Heart left ventricle (tissue), 16 donors: Measurements from ENCODE around the gene NSD1. TPM values are rescaled to one million over a fixed set of nuclear protein-coding genes. Genes with fewer than 3 reads are reported as not detected.

Experiments
- ATAC-seq, 4 donors: fragments of 200-7000 bp; cut with Tn5 transposase; one replicate each; pipeline ENCODE4 v1.9.1; 2020 to 2022; ENCODE audit warnings: moderate library complexity in 4 of 4, mild to moderate bottlenecking in 3 of 4, moderate number of reproducible peaks in 1 of 4
- DNase-seq, 5 donors: peaks; one replicate each; pipeline ENCODE4 v3.0.0-alpha.2; 2020
- H3K27ac ChIP-seq, 12 donors: fragments of 200-600 bp; sonication (generic) in 4 of 12; one replicate each; pipeline versions ENCODE4 v1.5.0 to v1.8.0; 2016 to 2022; ENCODE audit warnings: mild to moderate bottlenecking in 2 of 12
- H3K27me3 ChIP-seq, 9 donors: fragments of 200-600 bp; sonication (generic) in 2 of 9; one replicate each; pipeline versions ENCODE4 v1.5.1 to v1.8.0; 2016 to 2022; ENCODE audit warnings: mild to moderate bottlenecking in 3 of 9
- H3K36me3 ChIP-seq, 9 donors: fragments of 200-600 bp; sonication (generic) in 2 of 9; one replicate each; pipeline versions ENCODE4 v1.5.0 to v1.8.0; 2018 to 2022; ENCODE audit warnings: mild to moderate bottlenecking in 2 of 9
- H3K4me1 ChIP-seq, 12 donors: fragments of 200-600 bp; sonication (generic) in 4 of 12; one replicate each; pipeline versions ENCODE4 v1.5.0 to v1.8.0; 2016 to 2022; ENCODE audit warnings: mild to moderate bottlenecking in 3 of 12
- H3K4me3 ChIP-seq, 12 donors: fragments of 200-600 bp; sonication (generic) in 4 of 12; one replicate each; pipeline versions ENCODE4 v1.5.0 to v1.8.0; 2017 to 2022; ENCODE audit warnings: mild to moderate bottlenecking in 9 of 12, moderate library complexity in 4 of 12
- H3K9me3 ChIP-seq, 12 donors: fragments of 200-600 bp; sonication (generic) in 4 of 12; one replicate each; pipeline versions ENCODE4 v1.5.0 to v1.8.0; 2016 to 2022; ENCODE audit warnings: mild to moderate bottlenecking in 1 of 12
- CTCF ChIP-seq, 12 donors: fragments of 200-600 bp; sonication (generic) in 4 of 12; IDR thresholded peaks; one replicate each; pipeline versions ENCODE4 v1.5.0 to v1.8.0; 2018 to 2022; ENCODE audit warnings: antibody characterized with exemption in 12 of 12, mild to moderate bottlenecking in 5 of 12
- POLR2A ChIP-seq, 2 donors: fragments of 450-650 bp; IDR thresholded peaks; one replicate each; pipeline ENCODE4 v1.6.1; 2017; ENCODE audit warnings: antibody characterized with exemption in 2 of 2, mild to moderate bottlenecking in 2 of 2, moderate library complexity in 2 of 2
- WGBS, 4 donors: extraction: QIAGEN DNeasy Blood & Tissue Kit in 2 of 4; methylation state at CpG; one replicate each; pipeline versions ENCODE4 v1.1.5 to v1.1.7; 2013 to 2018; 5-methylcytosine and 5-hydroxymethylcytosine counted together
- intact Hi-C, 10 donors: fragments of 100-400 bp; cut with DNase I; formaldehyde crosslinking; loops; one replicate each; pipeline versions ENCODE4 v1.11.1 to v1.14.2; 2022
- polyA plus RNA-seq, 2 donors: library from polyadenylated mRNA; stranded (reverse); fragments of 200-250 nt; gene quantifications; one replicate each; pipeline ENCODE4 v1.2.3, GENCODE V29; 2013
- total RNA-seq, 9 donors: library from RNA; depleted of rRNA in 2 of 9; stranded (reverse); fragments of >200 nt in 2 of 9; fragmentation: NEBNext Ultra II Directional in 3 of 9; extraction: Animal tissue kit (Norgen Biotek cat#: 25700) in 3 of 9; gene quantifications; one replicate each; pipeline versions ENCODE4 v1.1.0 to v1.2.4, GENCODE V29; 2016 to 2023
- donor health status: ischemic (EF 13 %, LVEDD 7.1; RV severe dilation, severe dysfunction).
- donor health status: healthy with polysubstance abuse.
- donor health status: DM: no; HTN: yes; CAD: no.
- donor health status: DM: no; HTN: no; CAD: no.
- donor health status: ischemic (EF 25% LVEDD 6.9; RV normal size, moderate dysfunction).
- donor health status: ischemic (EF 25% LVEDD 5.7; RV mildly dilated, moderate dysfunction).
- donor health status: healthy.
- donor health status: DM: yes; HTN: yes; CAD: no.
- donor health status: ischemic (EF 35%, LVEDD 5.7; RV mildly dilated, moderate dysfunction).
- donor health status: nonischemic (EF 11% LVEDD 7.7; RV severe dilation, severe dysfunction).
- donor health status: DM: yes; HTN: yes; CAD: no.
- donor health status: PGD.
- donor health status: ischemic (EF 29% LVEDD 5.4; RV normal size, mild dysfunction).
- donor health status: nonischemic (EF 23%, LVEDD 6.1; RV moderate dilation, normal function).

The NSD1 gene
- total and polyA plus RNA-seq, 11 donors, result 10.9 to 64.6 (median 43.9) TPM

- Histone ChIP-seq H3K36me3 (peaks cover 0 to 11% (median 4%) of the 10 kb centered on the region in 9 donors), H3K9me3 (no peaks in the 10 kb centered on the region), H3K27me3 (no peaks in the 10 kb centered on the region), H3K27ac (peak within 1 kb of the TSS in 1 of 12 donors; percentile 10), H3K4me1 (peaks cover 0 to 65% (median 25%) of the 10 kb centered on the region in 12 donors), H3K4me3 (peak within 1 kb of the TSS; percentile 6 to 65 (median 58))
- intact Hi-C loops, result loop anchor here in 7 of 10 donors (2.0 to 10.0 kb wide), 7 partner anchors 37 to 197 kb away; partner anchors contain the start of genes DOK3 (in 1 of the 7) and SLC34A1 (in 1 of the 7)
- WGBS, 4 donors, result 0 to 1% (median 1%) methylated on average over 34 to 78 of the region's 78 CpGs
- DNase-seq, result peak; percentile 96 to 99 (median 97)
- peak; percentile 81 to 92 (median 90) for ATAC-seq
- TF ChIP-seq CTCF (IDR thresholded peaks at IDR 0.05), result no peak
- no peak for TF ChIP-seq POLR2A (IDR thresholded peaks at IDR 0.05)
Measured at GRCh38 chr5:177311723-177312648, 178.4 kb downstream of the NSD1 start, which contains the start of gene MXD3. MXD3 (minus strand) TSS chr5:177311898; CDS start chr5:177311830, 68 bp downstream.

DNA sequence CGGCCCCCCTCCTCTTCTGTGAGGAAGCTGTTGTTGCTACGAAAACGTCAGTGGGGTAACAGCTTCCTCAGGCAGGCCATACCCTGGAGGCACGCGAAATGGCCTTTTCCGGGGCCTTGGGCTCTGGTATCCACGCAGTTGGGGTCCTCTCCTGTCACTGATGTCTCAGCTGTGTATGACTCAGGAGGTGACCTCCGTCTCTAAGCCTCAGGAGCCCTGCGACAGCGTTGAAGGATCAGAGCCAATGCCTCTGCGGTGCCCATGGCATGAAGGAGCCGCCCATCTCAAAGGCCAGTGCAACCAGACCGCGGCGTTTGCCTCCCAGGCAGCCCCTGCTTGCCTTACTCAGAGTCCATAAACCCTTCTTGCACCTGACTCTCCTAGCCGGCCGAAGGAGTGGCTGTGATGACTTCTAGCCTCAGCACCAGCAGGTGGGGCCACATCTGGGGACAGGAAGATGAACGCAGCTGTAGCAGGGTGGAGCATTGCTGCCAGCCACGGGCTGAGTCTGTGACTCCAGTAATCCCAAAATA lies 179.1 kb downstream of the NSD1 start:
- intact Hi-C loops, result loop anchor here in 7 of 10 donors (2.0 to 10.0 kb wide), 7 partner anchors 36 to 198 kb away; partner anchors contain the start of genes DOK3 (in 1 of the 7) and SLC34A1 (in 1 of the 7)
- Histone ChIP-seq H3K4me3 (peak overlapping the region in 11 of 12 donors; percentile 14 to 65 (median 58)), H3K9me3 (no peaks in the 10 kb centered on the region), H3K27me3 (no peaks in the 10 kb centered on the region), H3K4me1 (peaks cover 0 to 58% (median 25%) of the 10 kb centered on the region in 12 donors), H3K27ac (no peak overlapping the region), H3K36me3 (peaks cover 0 to 6% (median 0%) of the 10 kb centered on the region in 9 donors)
- TF ChIP-seq CTCF (IDR thresholded peaks at IDR 0.05) (no peak), POLR2A (IDR thresholded peaks at IDR 0.05) (no peak)
- WGBS, 4 donors, result 7 to 21% (median 15%) methylated on average over 10 to 19 of the region's 19 CpGs
- ATAC-seq, result no peak
- DNase-seq, result peak in 2 of 5 donors; percentile 21 to 26

DNA sequence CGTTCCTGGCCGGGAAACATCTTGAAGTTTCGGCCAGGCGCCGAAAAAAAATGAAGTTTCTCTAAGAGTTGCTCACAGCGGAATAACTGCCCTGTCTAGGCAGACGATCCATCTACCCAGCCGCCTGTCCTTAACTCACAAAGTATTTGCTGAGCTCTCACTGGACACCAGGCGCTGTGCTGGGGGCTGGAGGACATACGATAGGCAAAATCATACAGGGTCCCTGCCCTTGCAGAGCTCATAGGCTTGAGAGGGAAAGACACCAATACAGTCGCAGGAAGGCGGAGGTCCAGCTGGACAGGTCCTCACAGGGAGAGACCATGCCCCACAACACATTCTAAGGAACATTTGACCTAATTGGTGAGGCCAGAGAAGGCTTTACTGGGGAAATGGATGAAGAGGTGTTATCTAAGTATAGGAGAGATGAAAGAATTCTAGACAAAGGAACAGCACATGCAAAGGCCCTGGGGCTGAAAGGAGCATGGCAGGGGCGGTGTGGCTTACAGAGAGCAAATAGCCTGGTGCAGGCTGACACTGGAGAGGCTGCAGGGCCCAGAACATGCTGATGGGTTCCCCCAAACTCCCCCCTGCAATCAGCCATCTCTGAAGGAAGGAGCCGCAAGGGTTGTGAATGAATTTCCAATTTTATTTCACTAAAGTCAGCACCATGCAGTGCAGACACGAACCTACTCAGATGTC lies 180.1 kb downstream of the NSD1 start:
- Histone ChIP-seq H3K27ac (no peak overlapping the region), H3K27me3 (no peaks in the 10 kb centered on the region), H3K4me1 (peaks cover 0 to 48% (median 25%) of the 10 kb centered on the region in 12 donors), H3K4me3 (no peak overlapping the region), H3K36me3 (peaks cover 0 to 5% (median 0%) of the 10 kb centered on the region in 9 donors), H3K9me3 (no peaks in the 10 kb centered on the region)
- peak in 2 of 5 donors; percentile 7 to 18 for DNase-seq
- intact Hi-C loops, result loop anchor here in 7 of 10 donors (2.0 to 10.0 kb wide), 7 partner anchors 35 to 199 kb away; partner anchors contain the start of genes DOK3 (in 1 of the 7) and SLC34A1 (in 1 of the 7)
- ATAC-seq, result no peak
- 90 to 95% (median 92%) methylated on average over 15 of the region's 15 CpGs for WGBS, 4 donors
- TF ChIP-seq CTCF (IDR thresholded peaks at IDR 0.05), result no peak
- TF ChIP-seq POLR2A (IDR thresholded peaks at IDR 0.05), result no peak
